GM12878 (cell line): ENCODE data around the gene MYO3B. TPM values are rescaled to one million over a fixed set of nuclear protein-coding genes. Genes with fewer than 3 reads are reported as not detected.

Experiments used
- ATAC-seq: fragments of 200-7000 bp; cut with Tn5 transposase; 3 replicates; pipeline ENCODE4 v1.9.1; 2020; ENCODE audit warnings: mild to moderate bottlenecking, moderate library complexity
- BruUV-seq: library from RNA; stranded (reverse); fragments of 400-500 nt; replicated peaks from 2 replicates; lab custom pipeline; 2021; lab: Mats Ljungman, UMichigan
- CTCF ChIA-PET: fragments of 300-600 bp; sonication (Branson Sonifier 250); formaldehyde crosslinking; extraction: SDS; loops from one replicate; lab custom pipeline; 2021; ENCODE audit warnings: inconsistent platforms; lab: Yijun Ruan, JAX
- POLR2A ChIA-PET: fragments of 350-600 bp; formaldehyde crosslinking; extraction: SDS; loops from one replicate; lab custom pipeline; 2021; ENCODE audit warnings: inconsistent platforms; lab: Charles Lee
- RAD21 ChIA-PET: fragments of 300-600 bp; sonication (Branson Sonifier 250); formaldehyde crosslinking; loops from one replicate; lab custom pipeline; 2023; ENCODE audit warnings: antibody characterized with exemption; ENCODE audit not compliant: unreplicated experiment; lab: Charles Lee
- SMC1A ChIA-PET: fragments of 300-600 bp; sonication (Branson Sonifier 250); formaldehyde crosslinking; loops from one replicate; lab custom pipeline; 2023; ENCODE audit not compliant: unreplicated experiment, uncharacterized antibody; lab: Charles Lee
- DNase-seq: peaks from one replicate; pipeline ENCODE4 v3.0.0-alpha.2; 2011; ENCODE audit warnings: low read depth, low spot score
- FAIRE-seq: peaks from 3 replicates; lab custom pipeline; 2011; peaks lifted over from hg19 to GRCh38; lab: Jason Lieb, UNC
- H2AFZ ChIP-seq: 2 replicates; pipeline ENCODE4 v1.6.0; 2011; ENCODE audit warnings: low read depth, low read length, control low read depth; ENCODE audit not compliant: control insufficient read depth
- H3K27ac ChIP-seq: 2 replicates; pipeline ENCODE4 v1.5.1; 2011; ENCODE audit warnings: control low read depth; ENCODE audit not compliant: control insufficient read depth, insufficient read depth
- H3K27me3 ChIP-seq, 2 experiments: replicated peaks in 1 of 2; 2 replicates each; pipeline versions ENCODE4 v1.6.0 to v1.6.1; 2011; ENCODE audit warnings: low read length in 1 of 2; ENCODE audit not compliant: control insufficient read depth in 2 of 2, insufficient read depth in 2 of 2
- H3K36me3 ChIP-seq, 2 experiments: 2 replicates each; pipeline ENCODE4 v1.5.1; 2011; ENCODE audit warnings: low read length in 1 of 2; ENCODE audit not compliant: control insufficient read depth in 2 of 2, insufficient read depth in 2 of 2
- H3K4me1 ChIP-seq: 2 replicates; pipeline ENCODE4 v1.6.1; 2011; ENCODE audit warnings: mild to moderate bottlenecking, low read length, moderate library complexity, mixed read lengths; ENCODE audit not compliant: control insufficient read depth, insufficient read depth
- H3K4me2 ChIP-seq: 2 replicates; pipeline ENCODE4 v1.6.0; 2011; ENCODE audit warnings: control low read depth; ENCODE audit not compliant: control insufficient read depth, insufficient read depth
- H3K4me3 ChIP-seq: fragments of 200-600 bp; sonication (generic); 2 replicates; pipeline ENCODE4 v1.5.1; 2016
- H3K79me2 ChIP-seq: 2 replicates; pipeline ENCODE4 v1.6.0; 2011; ENCODE audit warnings: low read length; ENCODE audit not compliant: control insufficient read depth, insufficient read depth
- H3K9ac ChIP-seq: 2 replicates; pipeline ENCODE4 v1.8.0; 2011; ENCODE audit warnings: low read length, control low read depth, mixed read lengths; ENCODE audit not compliant: control insufficient read depth, insufficient read depth
- H3K9me3 ChIP-seq: replicated peaks from 3 replicates; pipeline ENCODE4 v1.5.1; 2011; ENCODE audit warnings: mild to moderate bottlenecking, low read length; ENCODE audit not compliant: control insufficient read depth, insufficient read depth
- H4K20me1 ChIP-seq: 2 replicates; pipeline ENCODE4 v1.6.0; 2011; ENCODE audit not compliant: control insufficient read depth, insufficient read depth
- ATF2 ChIP-seq: IDR thresholded peaks from 2 replicates; pipeline ENCODE4 v1.6.1; 2012; ENCODE audit warnings: low read length, inconsistent platforms
- ATF7 ChIP-seq: fragments of 450-650 bp; IDR thresholded peaks from 2 replicates; pipeline ENCODE4 v1.6.1; 2016; ENCODE audit warnings: low read depth, mild to moderate bottlenecking
- BCL11A ChIP-seq: IDR thresholded peaks from 2 replicates; pipeline ENCODE4 v1.6.1; 2011; ENCODE audit warnings: low read depth, low read length
- BHLHE40 ChIP-seq, 2 experiments: fragments of 450-650 bp in 1 of 2; IDR thresholded peaks; 2 replicates each; pipeline ENCODE4 v1.6.1; 2011 to 2017; ENCODE audit warnings: low read depth in 2 of 2, borderline replicate concordance in 1 of 2, improper control_type of control experiment in 1 of 2, low read length in 1 of 2, mild to moderate bottlenecking in 1 of 2
- GATAD2B ChIP-seq: fragments of 450-650 bp; conservative IDR thresholded peaks from 2 replicates; pipeline ENCODE4 v1.6.1; 2017; ENCODE audit warnings: low read depth, mild to moderate bottlenecking, moderate library complexity
- IKZF2 ChIP-seq, 2 experiments: fragments of 450-650 bp; IDR thresholded peaks; 2 replicates each; pipeline ENCODE4 v1.6.1; 2017; ENCODE audit warnings: mild to moderate bottlenecking in 2 of 2, moderate library complexity in 2 of 2
- JUNB ChIP-seq: IDR thresholded peaks from 2 replicates; pipeline ENCODE4 v1.6.1; 2016; ENCODE audit warnings: antibody characterized with exemption, mild to moderate bottlenecking
- MEF2A ChIP-seq: IDR thresholded peaks from 2 replicates; pipeline ENCODE4 v1.6.1; 2011; ENCODE audit warnings: low read depth, mild to moderate bottlenecking, low read length, moderate library complexity; ENCODE audit not compliant: insufficient read depth
- MEF2B ChIP-seq: fragments of 450-650 bp; IDR thresholded peaks from 2 replicates; pipeline ENCODE4 v1.6.1; 2018; ENCODE audit warnings: mild to moderate bottlenecking, moderate library complexity; ENCODE audit not compliant: partially characterized antibody, poor library complexity, severe bottlenecking
- MTA2 ChIP-seq: fragments of 450-650 bp; IDR thresholded peaks from 2 replicates; pipeline ENCODE4 v1.6.1; 2016; ENCODE audit warnings: low read depth, mild to moderate bottlenecking, moderate library complexity
- MYC ChIP-seq: IDR thresholded peaks from 2 replicates; pipeline ENCODE4 v1.6.1; 2011; ENCODE audit warnings: mild to moderate bottlenecking, low read length, moderate library complexity, inconsistent platforms; ENCODE audit not compliant: insufficient read depth, insufficient replicate concordance, insufficient read length, severe bottlenecking
- NBN ChIP-seq: fragments of 450-650 bp; IDR thresholded peaks from 2 replicates; pipeline ENCODE4 v1.6.1; 2016
- NFIC ChIP-seq: IDR thresholded peaks from 2 replicates; pipeline ENCODE4 v1.6.1; 2012; ENCODE audit warnings: low read depth, mild to moderate bottlenecking, inconsistent platforms, low read length, moderate library complexity
- NR2C1 ChIP-seq: fragments of 450-650 bp; IDR thresholded peaks from 2 replicates; pipeline ENCODE4 v1.6.1; 2017; ENCODE audit warnings: antibody characterized with exemption, mild to moderate bottlenecking, moderate library complexity
- RAD51 ChIP-seq: fragments of 450-650 bp; IDR thresholded peaks from 2 replicates; pipeline ENCODE4 v1.6.1; 2016; ENCODE audit warnings: moderate library complexity, mild to moderate bottlenecking, inconsistent platforms
- RELB ChIP-seq: fragments of 450-650 bp; IDR thresholded peaks from 2 replicates; pipeline ENCODE4 v1.6.1; 2017; ENCODE audit warnings: low read depth, mild to moderate bottlenecking, moderate library complexity
- RUNX3 ChIP-seq: IDR thresholded peaks from 2 replicates; pipeline ENCODE4 v1.6.1; 2012; ENCODE audit warnings: low read length, inconsistent platforms
- STAT1 ChIP-seq: fragments of 450-650 bp; conservative IDR thresholded peaks from 2 replicates; pipeline ENCODE4 v1.6.1; 2014; ENCODE audit warnings: antibody characterized with exemption, mild to moderate bottlenecking
- TCF7 ChIP-seq: IDR thresholded peaks from 2 replicates; pipeline ENCODE4 v1.6.1; 2014; ENCODE audit warnings: antibody characterized with exemption, borderline replicate concordance
- ZNF217 ChIP-seq: fragments of 450-650 bp; IDR thresholded peaks from 2 replicates; pipeline ENCODE4 v1.6.1; 2017; ENCODE audit warnings: antibody characterized with exemption, mild to moderate bottlenecking
- ZNF24 ChIP-seq: fragments of 450-650 bp; IDR thresholded peaks from 2 replicates; pipeline ENCODE4 v1.6.1; 2017; ENCODE audit warnings: antibody characterized with exemption, mild to moderate bottlenecking
- ZSCAN29 ChIP-seq: fragments of 450-650 bp; IDR thresholded peaks from 2 replicates; pipeline ENCODE4 v1.6.1; 2017; ENCODE audit warnings: mild to moderate bottlenecking, moderate library complexity
- WGBS: methylation state at CpG from one replicate; pipeline ENCODE4 v1.1.6; 2016; ENCODE audit warnings: low lambda C conversion rate; ENCODE audit not compliant: insufficient replicate concordance, insufficient coverage; ENCODE audit errors: missing lambda C conversion rate; 5-methylcytosine and 5-hydroxymethylcytosine counted together
- in situ Hi-C: fragments of 300-500 bp; cut with MboI; formaldehyde crosslinking; loops from 9 replicates; pipeline ENCODE4 v1.14.3; 2018; ENCODE audit warnings: mixed read lengths
- intact Hi-C: fragments of 100-400 bp; cut with micrococcal nuclease; formaldehyde crosslinking; loops from one replicate; pipeline ENCODE4 v1.14.2; 2022; ENCODE audit not compliant: unreplicated experiment
- polyA plus RNA-seq, 11 experiments: library from polyadenylated mRNA; depleted of rRNA in 4 of 11; unstranded in 6 of 11; stranded (reverse) in 5 of 11; fragments of >200 nt; fragmentation: Nextera tagmentation in 4 of 11; fragmentation: Illumina TruSeq in 1 of 11; extraction: Ambion mirVana in 4 of 11; extraction: Trizol in 1 of 11; gene quantifications; 1 replicate in 1 of 11; 2 replicates in 10 of 11; pipeline versions ENCODE4 v1.2.1 to v1.2.3, GENCODE V29; 2011 to 2016; ENCODE audit warnings: inconsistent platforms in 2 of 11, missing spikeins in 2 of 11, low read depth in 1 of 11
- total RNA-seq, 4 experiments: library from RNA; depleted of rRNA in 3 of 4; stranded (reverse); fragments of >200 nt in 3 of 4; fragmentation: Illumina TruSeq in 1 of 4; extraction: Trizol in 1 of 4; gene quantifications; 2 replicates each; pipeline versions ENCODE4 v1.2.1 to v1.2.3, GENCODE V29; 2013 to 2021
- TF ChIP-seq, protein P1 (sequence below): fragments of 450-650 bp; IDR thresholded peaks from 2 replicates; pipeline ENCODE4 v1.6.1; 2016; ENCODE audit warnings: mild to moderate bottlenecking

Gene MYO3B
- total and polyA plus RNA-seq, 10 of the 15 experiments (the other 5 are each of a cell fraction or from before 2014, with no cell fraction given), result 1.1 to 7.1 (median 2.1) TPM

GRCh38 chr2:170340693-170341068, 162.7 kb downstream of the MYO3B start:
- Histone ChIP-seq H3K79me2 (no peaks in the 10 kb centered on the region), H3K4me1 (peaks cover 35% of the 10 kb centered on the region), H2AFZ (peak overlapping the region; percentile 37), H4K20me1 (no peaks in the 10 kb centered on the region), H3K9me3 (no peaks in the 10 kb centered on the region; the same call in 2 of the 3 replicates), H3K4me2 (peak overlapping the region; percentile 53), H3K27ac (no peak overlapping the region), H3K27me3 (no peaks in the 10 kb centered on the region), H3K4me3 (no peak overlapping the region), H3K9ac (no peak overlapping the region), H3K36me3 (no peaks in the 10 kb centered on the region)
- ChIA-PET POLR2A (no interaction called here), CTCF (interaction anchor here (1.1 to 9.1 kb wide), 3 partner anchors 11 to 22 kb away, joined by 3 to 68 read pairs (median 13); no protein-coding TSS in a partner anchor), RAD21 (interaction anchor here (1.0 to 2.2 kb wide), 3 partner anchors 18 to 185 kb away, joined by 5 read pairs; no protein-coding TSS in a partner anchor), SMC1A (interaction anchor here (0.8 to 3.4 kb wide), 7 partner anchors 16 to 586 kb away, joined by 3 to 20 read pairs (median 8); no protein-coding TSS in a partner anchor)
- FAIRE-seq (no peak), ATAC-seq (peak; percentile 83), DNase-seq (peak; percentile 60)
- in situ Hi-C loops, result no loop called here
- intact Hi-C loops, result no loop called here
- no TSS peak for BruUV-seq
- WGBS, result 0% methylated on average over 1 of the region's 1 CpG
- TF ChIP-seq NBN (peak; percentile 59; the same call in 1 of the 2 replicates), RAD51 (peak; percentile 61), STAT1 (no peak), MEF2B (peak; percentile 60), ZNF217 (no peak), MYC (no peak), ATF7 (peak; percentile 46; the same call in 1 of the 2 replicates), BCL11A (peak; percentile 64), MEF2A (0 out of 2 replicates have a peak, but pooled peaks have one; percentile 26), ATF2 (peak; percentile 59), RELB (peak; percentile 44; the same call in 1 of the 2 replicates), ZSCAN29 (no peak), IKZF2 (IDR thresholded peaks at IDR 0.05) (peak; percentile 32 to 51; a peak in 2 of 4 replicates), RUNX3 (peak; percentile 91), NR2C1 (peak; percentile 12; the same call in 1 of the 2 replicates), GATAD2B (no peak), ZNF24 (peak; percentile 56; the same call in 1 of the 2 replicates), NFIC (peak; percentile 39; the same call in 1 of the 2 replicates), BHLHE40 (IDR thresholded peaks at IDR 0.05; ENCODE audit: borderline replicate concordance in 1 of 2, low read depth in 2 of 2, low read length in 1 of 2) (peak in 1 of 2 experiments; percentile 64; a peak in 2 of 4 replicates), MTA2 (peak; percentile 88), TCF7 (no peak), JUNB (peak; percentile 45)
- TF ChIP-seq, protein P1, sequence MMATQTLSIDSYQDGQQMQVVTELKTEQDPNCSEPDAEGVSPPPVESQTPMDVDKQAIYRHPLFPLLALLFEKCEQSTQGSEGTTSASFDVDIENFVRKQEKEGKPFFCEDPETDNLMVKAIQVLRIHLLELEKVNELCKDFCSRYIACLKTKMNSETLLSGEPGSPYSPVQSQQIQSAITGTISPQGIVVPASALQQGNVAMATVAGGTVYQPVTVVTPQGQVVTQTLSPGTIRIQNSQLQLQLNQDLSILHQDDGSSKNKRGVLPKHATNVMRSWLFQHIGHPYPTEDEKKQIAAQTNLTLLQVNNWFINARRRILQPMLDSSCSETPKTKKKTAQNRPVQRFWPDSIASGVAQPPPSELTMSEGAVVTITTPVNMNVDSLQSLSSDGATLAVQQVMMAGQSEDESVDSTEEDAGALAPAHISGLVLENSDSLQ, result peak; percentile 56
